ENCODE measurements around the gene MS4A1.
"Not testable (repeated sequence)": the region's sequence is repeated elsewhere in the genome, so short reads cannot be mapped to it uniquely, and the experiment has no call there.

Gene MS4A1

GRCh38 chr11:60504219-60504905 is 48.7 kb downstream of the MS4A1 start:
- no peaks in the 10 kb centered on the region for H3K36me3 ChIP-seq (ENCODE audit: insufficient read depth, low read length)
- no peaks in the 10 kb centered on the region for H3K27me3 ChIP-seq (ENCODE audit: control insufficient read depth, insufficient read depth, low read length)
- H3K9me3 ChIP-seq (replicated peaks; ENCODE audit: low read length) = peaks cover 8% of the 10 kb centered on the region
- no peaks in the 10 kb centered on the region for H3K4me1 ChIP-seq (ENCODE audit: control insufficient read depth, insufficient read depth, low read length)
- no peak overlapping the region for H3K9ac ChIP-seq (ENCODE audit: low read depth, low read length)
- no peak overlapping the region for H3K4me2 ChIP-seq (ENCODE audit: low read length)
- no peak overlapping the region for H3K4me3 ChIP-seq (ENCODE audit: low read length)

GRCh38 chr11:60509609-60510008 is 54.0 kb downstream of the MS4A1 start:
- not testable (repeated sequence) for H3K9ac ChIP-seq (ENCODE audit: low read depth, low read length); H3K36me3 ChIP-seq (ENCODE audit: insufficient read depth, low read length); H3K4me2 ChIP-seq (ENCODE audit: low read length); H3K4me3 ChIP-seq (ENCODE audit: low read length); H3K4me1 ChIP-seq (ENCODE audit: control insufficient read depth, insufficient read depth, low read length); H3K9me3 ChIP-seq (replicated peaks; ENCODE audit: low read length); H3K27me3 ChIP-seq (ENCODE audit: control insufficient read depth, insufficient read depth, low read length)

DNA sequence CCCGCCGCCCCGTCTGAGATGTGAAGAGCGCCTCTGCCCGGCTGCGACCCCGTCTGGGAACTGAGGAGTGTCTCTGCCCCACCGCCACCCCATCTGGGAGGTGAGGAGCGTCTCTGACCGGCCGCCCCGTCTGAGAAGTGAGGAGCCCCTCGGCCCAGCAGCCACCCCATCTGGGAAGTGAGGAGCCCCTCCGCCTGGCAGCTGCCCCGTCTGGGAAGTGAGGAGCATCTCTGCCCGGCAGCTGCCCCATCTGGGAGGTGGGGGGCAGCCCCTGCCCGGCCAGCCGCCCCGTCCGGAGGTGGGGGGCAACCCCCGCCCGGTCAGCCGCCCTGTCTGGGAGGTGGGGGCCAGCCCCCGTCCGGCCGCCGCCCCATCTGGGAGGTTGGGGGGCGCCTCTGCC is 54.6 kb downstream of the MS4A1 start:
- not testable (repeated sequence) for H3K36me3 ChIP-seq (ENCODE audit: insufficient read depth, low read length); H3K4me1 ChIP-seq (ENCODE audit: control insufficient read depth, insufficient read depth, low read length); H3K9me3 ChIP-seq (replicated peaks; ENCODE audit: low read length); H3K9ac ChIP-seq (ENCODE audit: low read depth, low read length); H3K27me3 ChIP-seq (ENCODE audit: control insufficient read depth, insufficient read depth, low read length); H3K4me2 ChIP-seq (ENCODE audit: low read length); H3K4me3 ChIP-seq (ENCODE audit: low read length)

- no peak overlapping the region for H3K9ac ChIP-seq (ENCODE audit: low read depth, low read length)
- no peak overlapping the region for H3K4me3 ChIP-seq (ENCODE audit: low read length)
- no peaks in the 10 kb centered on the region for H3K36me3 ChIP-seq (ENCODE audit: insufficient read depth, low read length)
- peaks cover 4% of the 10 kb centered on the region for H3K9me3 ChIP-seq (replicated peaks; ENCODE audit: low read length)
- H3K4me1 ChIP-seq (ENCODE audit: control insufficient read depth, insufficient read depth, low read length) = no peaks in the 10 kb centered on the region
- H3K27me3 ChIP-seq (ENCODE audit: control insufficient read depth, insufficient read depth, low read length) = no peaks in the 10 kb centered on the region
- no peak overlapping the region for H3K4me2 ChIP-seq (ENCODE audit: low read length)
Observed at GRCh38 chr11:60511393-60511792, 55.7 kb downstream of the MS4A1 start.

GRCh38 chr11:60512651-60513225 is 57.1 kb downstream of the MS4A1 start:
- no peak overlapping the region for H3K4me3 ChIP-seq (ENCODE audit: low read length)
- peaks cover 2% of the 10 kb centered on the region for H3K9me3 ChIP-seq (replicated peaks; ENCODE audit: low read length)
- H3K9ac ChIP-seq (ENCODE audit: low read depth, low read length) = no peak overlapping the region
- no peaks in the 10 kb centered on the region for H3K27me3 ChIP-seq (ENCODE audit: control insufficient read depth, insufficient read depth, low read length)
- H3K4me2 ChIP-seq (ENCODE audit: low read length) = no peak overlapping the region
- no peaks in the 10 kb centered on the region for H3K4me1 ChIP-seq (ENCODE audit: control insufficient read depth, insufficient read depth, low read length)
- H3K36me3 ChIP-seq (ENCODE audit: insufficient read depth, low read length) = no peaks in the 10 kb centered on the region

DNA sequence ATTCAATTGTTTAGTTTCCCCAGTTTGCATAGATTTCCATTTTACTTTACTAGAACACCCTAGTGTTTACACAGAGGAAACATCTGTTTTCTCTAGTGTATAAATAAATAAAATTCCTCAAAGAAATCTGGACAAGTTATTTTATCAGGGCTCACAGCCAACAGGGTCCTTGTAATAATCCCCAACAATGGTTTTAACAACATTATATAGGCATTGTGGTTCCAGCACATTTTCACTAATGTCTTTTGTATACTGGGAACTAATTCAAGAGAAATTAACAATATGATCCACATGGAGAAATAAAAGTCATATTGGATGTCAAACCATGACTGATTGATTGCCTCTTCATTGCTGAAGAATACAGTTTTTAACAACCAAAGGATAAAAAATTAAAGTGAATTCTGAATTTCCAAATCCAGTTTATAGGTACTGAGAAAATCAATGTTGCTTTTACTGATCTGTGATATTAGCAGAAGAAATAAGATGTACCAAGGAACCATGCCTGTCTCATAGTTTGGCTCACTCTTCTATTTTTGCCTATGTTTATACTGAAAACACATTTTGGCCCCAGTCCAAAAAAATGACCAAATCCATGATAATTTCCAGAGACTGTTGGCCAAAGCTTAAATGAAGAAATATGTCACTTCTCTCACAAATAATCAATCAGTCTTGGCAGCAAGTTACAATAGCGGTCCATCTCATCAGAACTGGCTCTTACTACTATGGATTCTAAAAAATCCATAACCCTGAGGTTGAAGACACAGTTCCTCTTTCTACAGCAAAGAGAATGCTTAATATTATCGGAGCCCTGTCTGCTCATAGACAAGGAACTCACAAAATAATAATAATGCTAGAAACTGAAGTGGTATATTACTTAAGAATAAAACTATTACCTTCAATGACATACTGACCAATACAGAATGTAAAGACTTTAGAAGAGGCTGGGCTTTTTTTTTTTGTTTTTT is 58.1 kb downstream of the MS4A1 start:
- H3K4me1 ChIP-seq (ENCODE audit: control insufficient read depth, insufficient read depth, low read length) = no peaks in the 10 kb centered on the region
- H3K36me3 ChIP-seq (ENCODE audit: insufficient read depth, low read length) = no peaks in the 10 kb centered on the region
- H3K4me3 ChIP-seq (ENCODE audit: low read length) = no peak overlapping the region
- no peak overlapping the region for H3K9ac ChIP-seq (ENCODE audit: low read depth, low read length)
- H3K9me3 ChIP-seq (replicated peaks; ENCODE audit: low read length) = no peaks in the 10 kb centered on the region
- H3K27me3 ChIP-seq (ENCODE audit: control insufficient read depth, insufficient read depth, low read length) = no peaks in the 10 kb centered on the region
- no peak overlapping the region for H3K4me2 ChIP-seq (ENCODE audit: low read length)

- Histone ChIP-seq H3K9me3 (replicated peaks; ENCODE audit: low read length) (no peaks in the 10 kb centered on the region), H3K9ac (ENCODE audit: low read depth, low read length) (no peak within 1 kb of the TSS), H3K36me3 (ENCODE audit: insufficient read depth, low read length) (no peaks in the 10 kb centered on the region), H3K4me3 (ENCODE audit: low read length) (no peak within 1 kb of the TSS), H3K4me1 (ENCODE audit: control insufficient read depth, insufficient read depth, low read length) (no peaks in the 10 kb centered on the region), H3K27me3 (ENCODE audit: control insufficient read depth, insufficient read depth, low read length) (no peaks in the 10 kb centered on the region), H3K4me2 (ENCODE audit: low read length) (no peak within 1 kb of the TSS)
Observed at GRCh38 chr11:60515144-60515855, 59.7 kb downstream of the MS4A1 start, which contains the start of gene MS4A13. MS4A13 (plus strand) TSS chr11:60515392; CDS start chr11:60518084, 2,692 bp downstream.

Data from skeletal muscle satellite cell (primary cell).